ENCODE data around the gene RNASE13.
"Not testable (repeated sequence)": the region's sequence is repeated elsewhere in the genome, so short reads cannot be mapped to it uniquely, and the experiment has no call there.

RNASE13 gene

GRCh38 chr14:20989471-20989786 lies 45.2 kb downstream of the RNASE13 start:
- no peak for TF ChIP-seq ZFX (IDR thresholded peaks at IDR 0.05; ENCODE audit: borderline replicate concordance)

GRCh38 chr14:20988717-20989470 lies 45.7 kb downstream of the RNASE13 start:
- H3K27ac ChIP-seq, result peak overlapping the region; percentile 88

More at GRCh38 chr14:20989471-20989786, 45.2 kb downstream of the RNASE13 start:
- H3K27ac ChIP-seq, result peak overlapping the region; percentile 88

DNA sequence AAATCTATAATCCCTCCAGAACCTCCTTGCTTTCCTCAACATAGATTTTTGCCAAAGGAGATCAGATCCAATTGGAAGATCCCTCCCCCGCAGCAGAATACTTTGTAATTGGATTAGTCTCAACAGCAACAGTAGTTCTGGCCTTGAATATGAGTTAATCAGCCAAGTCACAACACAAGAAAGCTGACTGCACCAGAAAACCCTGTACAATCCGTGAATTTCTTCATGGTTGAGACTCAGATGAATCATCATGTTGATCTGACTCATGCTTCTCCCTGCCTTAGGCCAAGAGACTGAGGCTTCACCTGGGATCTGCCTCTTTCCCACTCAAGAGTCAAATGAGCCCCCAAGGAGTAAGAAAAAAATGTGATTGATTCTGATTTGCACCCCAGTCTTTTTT lies 47.8 kb downstream of the RNASE13 start:
- TF ChIP-seq ZFX (IDR thresholded peaks at IDR 0.05; ENCODE audit: borderline replicate concordance), result no peak
- TF ChIP-seq CTCF (IDR thresholded peaks at IDR 0.05), result no peak
- no peak overlapping the region for H3K27ac ChIP-seq

More at GRCh38 chr14:20988717-20989470, 45.7 kb downstream of the RNASE13 start:
- TF ChIP-seq CTCF (IDR thresholded peaks at IDR 0.05), result no peak
- no peak for TF ChIP-seq ZFX (IDR thresholded peaks at IDR 0.05; ENCODE audit: borderline replicate concordance)

GRCh38 chr14:20985650-20986049 lies 49.0 kb downstream of the RNASE13 start:
- not testable (repeated sequence) for H3K27ac ChIP-seq

Measured in 22Rv1 (cell line).